Stimulated activated CD4-positive, alpha-beta T cell treated with anti-CD3 and anti-CD28 coated beads, Interleukin-12 subunit alpha, Interleukin-12 subunit beta, amount 100 ng/mL, for 4 hours (primary cell): ENCODE data around the gene PTPA.

Experiments
- DNase-seq: peaks from one replicate; pipeline ENCODE4 v3.0.0-alpha.2; 2020

Gene PTPA

DNA sequence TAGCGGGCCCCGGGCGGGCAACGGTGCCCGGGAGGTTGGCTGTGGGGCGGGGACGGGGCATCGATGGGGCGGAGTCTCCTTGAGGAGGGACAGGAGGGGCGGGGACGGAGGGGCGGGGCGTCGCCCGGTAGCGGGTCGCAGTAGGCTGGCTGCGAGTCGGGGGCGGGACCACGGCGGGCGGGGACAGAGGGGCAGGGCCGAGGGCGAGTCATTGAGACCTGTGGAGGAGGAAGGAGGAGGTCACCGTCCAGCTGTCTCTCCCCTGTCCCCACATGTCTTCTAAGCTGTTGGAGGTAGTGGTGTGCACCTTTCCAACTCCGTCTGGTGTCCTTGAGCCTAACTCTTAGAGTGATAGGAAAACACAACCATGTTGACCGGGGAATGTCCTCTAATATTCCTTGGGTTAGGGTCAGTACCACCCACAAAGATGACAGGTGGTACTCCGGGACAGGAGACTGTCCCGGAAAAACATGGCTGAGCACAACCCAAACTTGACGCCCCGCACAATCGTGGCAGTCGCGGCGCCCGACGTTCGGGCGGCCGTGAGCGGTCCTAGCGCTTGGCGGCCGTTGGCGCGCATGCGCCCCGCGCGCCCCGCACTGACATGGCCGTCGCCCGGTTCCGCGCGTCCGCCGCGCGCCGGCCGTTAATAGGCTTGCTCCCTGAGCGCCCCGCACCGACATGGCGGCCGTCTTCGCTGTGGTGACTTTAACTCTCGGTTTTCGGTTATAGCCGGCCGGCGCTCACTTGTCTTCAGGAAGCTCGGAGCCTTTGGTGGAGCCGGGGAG, at the start of gene PTPA, which contains the start of gene CRAT:
Gene PTPA (plus strand): TSS at position 676 of the 788 bp plus-strand sequence. CDS start 186 bp downstream, outside the sequence.
Gene CRAT (minus strand): TSS at position 54 of the 788 bp plus-strand sequence. CDS start 284 bp downstream, outside the sequence.
- peak; percentile 98 for DNase-seq

DNA sequence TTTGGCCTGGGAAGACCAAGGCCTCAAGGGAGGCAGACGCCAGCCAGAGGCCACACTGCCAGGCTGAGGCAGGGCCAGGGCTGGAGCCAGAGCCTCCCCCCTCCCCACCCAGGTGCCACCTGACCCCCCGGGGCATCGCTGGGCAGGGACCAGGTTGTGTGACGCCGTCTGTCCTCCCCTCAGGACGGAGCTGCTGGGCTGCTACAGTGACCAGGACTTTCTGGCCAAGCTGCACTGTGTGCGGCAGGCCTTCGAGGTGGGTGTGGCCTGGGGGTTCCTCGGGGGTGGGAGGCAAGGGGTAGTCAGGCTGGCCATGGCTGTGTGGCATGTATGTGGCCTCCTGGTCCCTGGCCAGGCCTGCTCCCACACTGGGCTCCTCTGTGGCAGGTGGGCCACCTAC, 48.2 kb upstream of the PTPA start:
- DNase-seq = no peak

DNA sequence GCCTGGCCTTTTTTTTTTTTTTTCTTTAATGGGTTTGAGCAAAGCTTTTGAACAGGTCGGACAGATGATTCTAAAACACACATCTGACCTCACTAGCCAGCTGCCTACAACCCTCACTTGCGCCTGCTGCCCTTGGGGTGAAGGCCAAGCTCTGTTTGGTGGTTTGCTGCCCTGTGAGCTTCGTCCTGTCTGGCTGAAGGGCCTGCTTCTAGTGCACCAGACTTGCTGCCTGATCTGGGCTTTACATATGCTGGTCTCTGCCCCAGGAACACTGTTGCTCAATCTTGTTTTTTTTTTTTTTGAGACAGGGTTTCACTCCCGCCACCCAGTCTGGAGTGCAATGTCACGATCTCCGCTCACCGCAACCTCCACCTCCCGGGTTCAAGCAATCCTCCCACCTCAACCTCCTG, 46.7 kb upstream of the PTPA start:
- DNase-seq = no peak

DNA sequence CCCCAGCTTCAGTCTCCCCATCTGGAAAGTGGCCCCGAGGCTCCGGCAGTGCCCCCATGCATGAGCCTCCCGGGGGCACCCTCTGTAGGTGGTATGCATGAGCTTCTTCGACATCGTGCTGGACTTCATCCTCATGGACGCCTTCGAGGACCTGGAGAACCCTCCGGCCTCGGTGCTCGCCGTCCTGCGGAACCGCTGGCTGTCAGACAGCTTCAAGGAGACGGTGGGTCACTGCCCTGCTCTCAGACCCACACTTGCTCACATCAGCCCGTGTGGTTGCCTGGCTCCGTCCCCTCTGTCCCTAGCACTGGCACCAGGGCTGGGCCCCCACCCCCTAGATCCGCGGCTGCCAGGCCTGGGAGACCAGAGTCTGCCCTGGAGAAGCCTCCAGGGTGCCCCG, 43.1 kb upstream of the PTPA start:
- no peak for DNase-seq

DNA sequence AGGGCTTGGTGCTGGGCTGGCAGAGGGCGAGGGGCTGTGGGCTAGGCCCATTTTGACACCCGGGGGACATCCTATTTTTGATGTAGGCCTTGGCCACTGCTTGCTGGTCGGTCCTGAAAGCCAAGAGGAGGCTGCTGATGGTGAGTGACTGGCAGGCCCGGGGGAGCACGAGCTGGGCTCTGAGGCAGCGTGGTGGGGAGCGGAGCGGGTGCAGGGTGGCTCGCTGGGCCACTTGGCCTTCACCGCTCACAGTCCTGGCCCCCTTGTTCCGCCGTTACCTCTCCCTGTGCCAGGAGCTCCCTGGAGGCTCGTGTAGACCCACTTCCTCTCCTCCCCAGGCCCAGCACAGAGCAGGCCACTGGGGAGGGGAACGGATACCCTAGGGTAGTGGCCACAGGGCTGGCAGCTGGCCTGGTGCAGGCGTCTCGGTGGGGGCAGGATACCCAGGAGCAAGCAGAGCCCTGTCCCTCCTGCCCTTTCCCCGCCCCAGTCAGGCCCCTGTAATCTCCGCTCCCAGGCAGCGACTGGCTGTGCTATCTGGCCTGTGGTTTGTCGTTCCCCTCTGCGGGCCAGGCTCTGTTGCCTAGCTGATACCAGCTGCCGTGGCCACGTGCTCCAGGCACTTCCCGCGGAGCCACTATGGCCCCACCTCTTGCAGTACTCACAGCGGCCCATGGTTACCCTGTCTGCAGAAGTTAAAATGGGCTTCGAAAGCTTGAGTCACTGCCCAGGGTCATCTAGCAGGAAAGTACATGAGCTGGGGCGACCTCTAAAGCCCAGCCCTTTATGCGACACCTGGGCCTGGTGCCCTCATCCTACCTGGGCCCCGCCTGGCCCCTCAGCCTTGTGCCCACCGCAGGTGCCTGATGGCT, 42.0 kb upstream of the PTPA start:
- peak; percentile 45 for DNase-seq

DNA sequence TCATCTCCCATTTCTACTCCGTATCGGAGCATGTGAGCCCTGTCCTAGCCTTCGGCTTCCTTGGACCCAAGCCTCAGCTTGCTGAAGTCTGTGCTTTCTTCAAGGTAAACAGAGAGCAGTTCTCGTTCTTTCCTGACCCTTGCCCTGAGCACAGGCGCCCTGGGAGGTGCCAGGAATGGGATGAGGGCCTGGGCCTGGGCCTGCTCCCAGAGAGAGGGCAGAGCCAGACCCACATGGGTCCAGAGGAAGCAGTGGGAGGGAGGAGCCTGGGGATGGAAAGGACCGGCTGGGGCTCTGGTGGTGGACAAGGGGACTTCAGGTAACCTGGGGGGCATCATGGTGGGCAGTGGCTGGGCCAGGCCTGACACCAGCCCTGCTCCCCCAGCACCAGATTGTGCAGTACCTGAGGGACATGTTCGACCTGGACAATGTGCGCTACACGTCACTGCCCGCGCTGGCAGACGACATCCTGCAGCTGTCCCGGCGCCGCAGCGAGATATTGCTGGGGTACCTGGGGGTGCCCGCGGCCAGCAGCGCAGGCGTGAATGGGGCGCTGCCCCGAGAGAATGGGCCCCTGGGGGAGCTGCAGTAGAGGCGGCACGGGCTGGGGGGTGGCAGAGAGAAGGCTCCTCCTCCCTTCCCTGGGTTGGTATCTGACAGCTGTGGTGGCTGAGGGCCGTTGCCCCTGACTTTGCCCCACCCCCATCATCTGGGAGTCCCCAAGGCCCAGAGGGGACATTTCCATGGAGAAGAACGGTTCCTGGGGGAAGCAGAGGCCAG, 41.2 kb upstream of the PTPA start:
- DNase-seq = no peak

DNA sequence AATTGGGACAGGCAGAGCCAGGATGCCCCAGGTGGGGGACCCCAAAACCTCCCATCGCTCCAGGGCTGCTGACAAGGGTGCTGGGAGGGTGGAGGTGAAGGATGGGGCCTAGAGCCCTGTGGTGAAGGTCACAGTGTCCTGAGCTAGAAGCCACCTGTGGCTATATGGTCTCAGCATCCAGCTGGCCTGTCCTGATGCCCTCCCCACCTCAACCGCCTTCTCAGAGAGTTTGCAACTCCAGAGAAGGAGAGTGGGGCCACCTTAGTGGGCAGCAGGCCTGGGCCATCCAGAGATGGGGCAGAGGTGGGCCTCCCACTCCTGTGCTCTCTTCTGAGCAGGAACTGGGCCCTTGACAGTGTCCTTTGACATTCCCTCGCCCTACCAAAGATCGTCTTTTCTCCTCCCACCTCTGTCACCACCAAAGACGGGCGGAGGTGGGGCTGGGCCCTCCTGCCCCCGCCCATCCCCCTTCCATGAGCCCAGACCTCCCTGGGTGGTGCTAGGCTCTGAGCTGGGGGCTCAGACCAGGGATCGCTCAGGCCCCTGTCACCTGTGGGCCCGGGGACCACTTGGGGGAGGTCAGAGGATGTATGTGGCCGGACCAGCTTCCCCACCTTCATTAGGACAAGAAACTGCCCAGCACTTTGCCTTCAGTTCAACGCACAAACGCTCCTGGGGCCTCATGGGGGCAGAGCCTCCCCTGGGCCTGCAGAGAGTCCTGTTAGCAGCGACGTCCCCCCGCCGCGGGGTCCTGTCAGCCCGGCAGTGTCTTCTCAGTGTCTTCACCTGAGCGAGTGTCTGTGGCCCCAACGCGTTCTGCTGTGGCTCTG, 40.3 kb upstream of the PTPA start:
- DNase-seq = no peak

DNA sequence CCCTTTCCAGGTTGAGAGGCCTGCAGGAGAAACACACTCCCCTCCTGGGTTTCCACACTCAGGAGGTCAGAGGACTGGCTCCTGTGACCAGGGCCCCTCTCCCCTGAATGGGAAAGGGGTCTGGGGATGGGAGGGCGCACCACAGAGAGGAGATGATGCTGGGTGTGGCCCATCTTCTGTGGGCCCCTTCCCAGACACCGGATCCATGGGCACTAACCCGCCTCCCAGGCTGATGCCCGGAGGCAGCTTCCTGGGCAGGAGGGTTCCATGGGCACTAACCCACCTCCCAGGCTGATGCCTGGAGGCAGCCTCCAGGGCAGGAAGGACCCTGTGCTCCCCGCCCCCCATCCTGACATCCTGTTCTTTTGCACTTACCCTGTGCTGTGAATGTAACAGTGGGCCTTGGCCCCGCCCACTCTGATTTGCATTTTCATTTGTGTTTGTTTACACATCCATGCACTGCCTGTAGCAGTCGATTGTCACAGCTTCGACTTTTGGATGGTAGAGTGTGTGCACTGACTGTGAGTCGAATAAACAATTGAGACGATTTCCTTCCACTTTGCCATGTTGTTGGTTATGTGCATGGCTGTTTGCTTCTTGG, 39.6 kb upstream of the PTPA start:
- DNase-seq = no peak

DNA sequence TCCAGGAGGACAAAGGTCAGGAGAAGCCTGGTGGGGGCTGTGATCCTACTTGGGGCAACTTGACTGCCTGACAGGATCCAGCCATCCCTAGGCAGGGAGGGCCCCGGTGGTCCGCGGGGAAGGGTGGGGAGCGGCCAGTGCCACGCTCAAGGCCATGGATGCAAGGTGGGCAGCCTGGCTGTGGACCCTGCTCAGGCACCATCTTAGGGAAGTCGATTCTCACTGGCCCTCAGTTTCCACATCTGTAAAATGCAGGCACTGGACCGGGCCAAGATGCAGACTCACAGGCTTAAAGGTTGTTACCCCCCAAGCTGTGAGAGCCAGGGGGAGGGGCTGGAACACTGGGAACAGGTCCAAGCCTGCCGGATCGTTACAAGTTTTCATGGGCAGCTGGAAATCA, 39.0 kb upstream of the PTPA start:
- DNase-seq = no peak

DNA sequence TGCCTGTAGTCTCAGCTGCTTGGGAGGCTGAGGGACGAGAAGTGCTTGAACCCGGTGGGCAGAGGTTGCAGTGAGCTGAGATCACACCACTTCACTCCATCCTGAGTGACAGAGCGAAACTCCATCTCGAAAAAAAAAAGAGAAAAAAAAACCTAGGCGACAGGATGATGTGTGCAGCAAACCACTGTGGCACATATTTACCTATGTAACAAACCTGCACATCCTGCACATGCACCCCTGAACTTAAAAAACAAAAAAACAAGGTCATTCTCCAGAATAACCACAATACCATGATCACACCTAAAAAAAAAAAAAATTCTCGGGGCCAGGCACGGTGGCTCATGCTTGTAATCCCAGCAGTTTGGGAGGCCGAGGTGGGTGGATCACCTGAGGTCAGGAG, 37.8 kb upstream of the PTPA start:
- DNase-seq = no peak

DNA sequence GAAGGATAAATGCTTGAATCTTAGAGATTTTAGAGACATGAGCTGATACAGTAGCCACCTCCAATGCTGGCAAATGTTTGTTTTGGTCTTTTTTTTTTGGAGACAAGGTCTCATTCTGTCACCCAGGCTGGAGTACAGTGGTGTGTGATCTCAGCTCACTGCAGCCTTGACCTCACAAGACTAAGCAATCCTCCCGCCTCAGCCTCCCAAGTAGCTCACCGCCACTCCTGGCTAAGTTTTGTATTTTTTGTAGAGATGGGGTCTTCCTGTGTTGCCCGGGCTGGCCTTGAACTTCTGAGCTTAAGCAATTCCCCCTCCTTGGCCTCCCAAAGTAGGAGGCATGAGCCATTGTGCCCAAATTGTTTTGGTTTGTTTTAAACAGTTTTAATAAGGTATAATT, 37.1 kb upstream of the PTPA start:
- no peak for DNase-seq

DNA sequence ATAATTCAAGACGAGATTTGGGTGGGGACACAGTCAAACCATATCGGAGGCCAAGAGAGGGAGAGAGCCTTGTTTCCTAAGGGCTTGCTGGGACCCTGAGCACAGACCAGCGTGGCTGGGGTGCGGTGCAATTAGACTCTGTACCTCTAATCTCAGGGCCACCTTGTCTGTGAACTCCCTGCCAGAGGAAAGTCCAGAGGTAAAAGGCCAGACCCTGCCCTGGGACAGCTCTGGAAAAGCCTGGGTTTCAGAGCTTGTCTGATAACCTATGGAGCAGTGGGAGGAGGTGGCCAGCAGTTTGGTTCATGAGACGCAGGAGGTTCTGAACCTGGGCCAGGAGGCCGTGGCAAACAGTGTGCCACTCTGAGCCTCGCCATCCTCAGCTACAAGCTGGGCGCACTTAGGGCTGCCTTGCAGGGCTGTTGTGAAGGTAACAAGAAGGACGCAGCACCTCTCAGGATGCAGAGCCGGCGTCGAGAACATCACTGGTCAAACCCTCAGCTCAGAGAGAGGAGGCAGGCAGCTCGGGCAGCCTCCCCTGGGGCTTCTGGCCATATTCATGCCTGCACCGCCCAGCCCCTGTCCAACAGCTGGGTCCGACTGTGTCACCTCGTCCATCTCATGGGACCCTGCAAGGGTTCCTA, 35.1 kb upstream of the PTPA start:
- no peak for DNase-seq

DNA sequence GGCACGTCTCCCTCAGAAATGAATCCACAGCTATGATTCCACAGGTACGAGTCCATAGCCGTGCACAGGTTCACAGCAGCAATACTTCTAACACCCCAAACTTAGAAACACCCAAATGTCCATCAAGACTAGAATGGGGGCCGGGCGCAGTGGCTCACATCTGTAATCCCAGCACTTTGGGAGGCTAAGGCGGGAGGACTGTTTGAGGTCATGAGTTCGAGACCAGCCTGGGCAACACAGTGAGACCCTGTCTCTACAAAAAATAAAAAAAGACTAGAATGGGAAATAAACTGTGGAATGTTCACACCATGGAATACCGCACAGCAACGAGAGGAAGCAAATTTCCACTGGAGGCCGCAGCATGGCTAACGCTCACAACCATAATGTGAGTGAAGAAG, 34.6 kb upstream of the PTPA start:
- no peak for DNase-seq

DNA sequence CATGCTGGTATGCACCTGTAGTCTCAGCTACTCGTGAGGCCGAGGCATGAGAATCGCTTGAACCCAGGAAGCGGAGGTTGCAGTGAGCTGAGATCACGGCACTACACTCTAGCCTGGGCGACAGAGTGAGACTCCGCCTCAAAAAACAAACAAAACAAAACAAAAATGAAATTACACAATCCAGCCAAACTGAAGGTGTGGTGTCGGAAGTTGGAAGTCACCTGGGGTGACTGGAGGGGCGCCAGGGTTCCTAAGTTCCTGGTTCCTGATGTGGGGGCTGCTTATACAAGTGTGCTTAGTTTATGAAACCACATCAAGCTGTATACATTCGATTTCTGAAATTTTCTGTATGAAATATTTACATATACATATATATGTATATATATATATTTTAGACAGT, 34.0 kb upstream of the PTPA start:
- no peak for DNase-seq

DNA sequence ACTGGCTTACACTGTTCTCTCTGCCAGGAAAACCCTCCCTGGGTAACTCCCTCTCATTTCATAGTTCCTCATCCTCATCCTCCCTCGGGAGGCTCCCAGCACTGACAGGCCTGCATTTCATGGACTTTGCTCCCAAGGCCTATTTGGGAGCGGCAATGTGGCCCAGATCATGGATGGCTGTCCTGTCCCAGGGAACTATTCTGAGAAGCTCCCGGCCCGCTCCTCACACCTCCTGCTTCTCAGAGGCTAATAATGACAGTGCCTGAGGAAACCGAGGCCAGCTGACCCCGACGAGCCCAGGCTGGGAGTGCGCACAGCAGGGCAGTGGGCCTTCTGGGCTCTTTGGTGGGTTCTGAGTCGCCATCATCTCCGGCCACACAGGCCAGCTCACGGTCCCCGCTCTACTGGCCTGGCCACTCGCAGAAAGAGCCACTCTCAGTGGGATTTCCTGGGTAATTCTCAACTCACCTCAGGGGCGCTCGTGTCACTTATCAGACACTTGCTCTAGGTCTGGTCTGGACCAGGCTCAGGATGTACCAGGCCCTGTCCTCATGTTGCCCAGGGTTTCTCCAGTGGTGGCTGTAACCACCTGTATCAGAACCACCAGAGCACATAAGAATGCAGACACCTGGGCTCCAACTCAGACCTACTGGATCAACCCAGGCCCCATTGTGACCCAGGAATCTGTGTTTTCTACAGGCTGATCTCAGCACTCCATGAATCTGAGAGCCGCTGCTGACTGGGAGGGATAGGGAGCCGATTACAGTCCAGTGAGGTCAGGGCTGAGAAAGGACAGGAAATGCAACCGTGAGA, 32.3 kb upstream of the PTPA start:
- DNase-seq = no peak

DNA sequence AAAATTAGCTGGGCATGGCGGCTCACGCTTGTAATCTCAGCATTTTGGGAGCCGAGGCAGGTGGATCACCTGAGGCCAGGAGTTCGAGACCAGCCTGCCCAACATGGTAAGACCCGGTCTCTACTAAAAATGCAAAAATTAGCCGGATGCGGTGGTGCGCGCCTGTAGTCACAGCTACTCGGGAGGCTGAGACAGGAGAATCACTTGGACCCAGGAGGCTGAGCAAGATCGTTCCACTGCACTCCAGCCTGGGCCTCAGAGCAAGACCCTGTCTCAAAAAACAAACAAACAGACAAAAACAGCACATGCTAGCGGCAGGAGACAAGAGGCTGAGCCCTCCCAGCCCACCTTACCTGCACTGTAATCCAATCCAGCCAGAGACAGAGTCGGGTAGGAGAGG, 31.4 kb upstream of the PTPA start:
- no peak for DNase-seq

DNA sequence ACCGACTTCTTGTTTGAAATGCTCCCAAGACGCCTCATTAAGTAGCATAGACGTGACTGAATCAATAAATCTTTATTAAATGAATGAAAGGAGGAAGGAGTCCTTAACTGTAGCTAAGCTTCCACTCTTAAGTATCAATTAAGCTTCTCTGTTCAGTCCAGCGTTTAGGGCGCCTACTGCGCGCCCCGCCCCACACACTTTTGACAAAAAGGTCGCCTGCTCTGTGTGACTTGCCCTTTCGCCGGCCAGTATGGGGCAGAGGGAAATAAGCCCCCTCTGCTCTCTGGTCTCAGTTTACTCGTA, 31.0 kb upstream of the PTPA start:
- DNase-seq = no peak

DNA sequence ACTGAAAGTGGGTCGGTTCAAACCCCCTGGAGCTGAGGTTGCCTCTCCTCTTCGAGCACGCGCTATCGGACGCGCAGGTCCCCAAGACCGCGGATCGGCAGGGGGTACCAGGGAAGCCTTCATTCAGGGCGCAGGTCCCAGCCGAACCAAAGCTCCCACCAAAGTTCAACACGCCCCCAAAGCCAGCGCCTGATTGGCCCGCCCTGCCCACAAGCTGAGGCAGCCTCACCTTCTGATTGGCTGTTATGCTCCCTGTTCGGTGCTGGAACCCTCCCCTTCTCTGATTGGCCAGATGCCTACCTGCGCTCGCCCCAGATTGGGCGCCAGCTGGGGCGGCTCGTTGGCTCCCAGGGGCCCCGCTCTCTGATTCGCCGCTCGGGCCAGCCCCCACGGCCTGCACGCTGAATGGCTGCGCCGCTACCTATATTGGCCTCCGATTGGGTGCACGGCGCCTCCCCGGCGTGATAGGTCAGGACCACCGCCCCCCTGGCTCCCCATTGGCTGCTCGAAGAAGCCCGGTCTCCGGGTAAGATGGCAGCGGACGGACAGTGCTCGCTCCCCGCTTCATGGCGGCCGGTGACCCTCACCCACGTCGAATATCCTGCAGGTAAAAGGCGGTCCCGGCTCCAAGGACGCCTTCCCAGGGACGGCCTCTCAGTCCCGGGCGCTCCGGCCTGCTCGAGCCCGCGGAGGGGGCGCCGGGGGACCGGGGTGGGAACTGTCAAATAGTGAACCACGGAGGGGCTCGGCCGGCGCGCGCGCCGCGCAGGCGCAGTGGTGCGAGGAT, 30.4 kb upstream of the PTPA start, which contains the start of gene DOLPP1:
Gene DOLPP1 (plus strand): TSS at position 511 of the 787 bp plus-strand sequence. CDS start 21 bp downstream, at position 532.
- DNase-seq = peak; percentile 97

DNA sequence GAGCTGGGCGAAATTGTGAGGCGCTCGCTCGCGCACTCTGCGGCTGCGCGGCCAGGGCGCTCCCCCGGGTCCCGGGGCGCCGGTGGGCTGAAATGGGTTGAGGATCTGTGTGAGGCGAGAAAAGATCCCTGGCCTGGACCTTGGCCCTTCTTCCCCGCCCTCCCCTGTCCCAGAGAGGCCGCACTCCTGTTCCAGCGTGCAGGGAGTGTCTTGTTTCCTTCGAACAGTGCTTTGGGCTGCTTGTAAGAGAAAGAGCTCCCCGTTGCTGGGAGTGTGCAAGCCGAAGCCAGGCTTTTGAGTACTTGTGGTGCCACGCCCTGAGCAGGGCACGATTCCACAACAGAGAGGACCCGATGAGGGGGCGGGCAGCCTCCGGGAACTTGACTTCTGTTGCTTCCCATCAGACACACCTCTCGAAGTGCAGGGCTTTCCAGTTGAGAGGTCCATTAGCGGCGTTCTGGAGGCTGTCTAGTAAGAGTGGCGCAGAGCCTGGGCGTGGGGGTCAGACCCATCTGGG, 29.8 kb upstream of the PTPA start:
- no peak for DNase-seq
